Pancreas (tissue), 10 donors: ENCODE measurements around the gene PTPMT1. TPM values are rescaled to one million over a fixed set of nuclear protein-coding genes. Genes with fewer than 3 reads are reported as not detected.

Experiments used
- ATAC-seq, 4 donors: fragments of 200-7000 bp; cut with Tn5 transposase; one replicate each; pipeline versions ENCODE4 v1.8.0 to v1.9.1; 2020; ENCODE audit warnings: mild to moderate bottlenecking in 4 of 4, moderate library complexity in 4 of 4
- DNase-seq, 6 donors: peaks; one replicate each; pipeline ENCODE4 v3.0.0-alpha.2; 2020
- FAIRE-seq: peaks from 2 replicates; lab custom pipeline; 2012; peaks lifted over from hg19 to GRCh38; lab: Jason Lieb, UNC
- H3K27ac ChIP-seq, 4 donors: fragments of 200-600 bp; sonication (generic); 1 replicate in 3 of 4; 2 replicates in 1 of 4; pipeline versions ENCODE4 v1.5.0 to v1.8.0; 2020
- H3K27me3 ChIP-seq, 4 donors: fragments of 200-600 bp; one replicate each; pipeline ENCODE4 v1.8.0; 2021
- H3K36me3 ChIP-seq, 3 donors: fragments of 200-600 bp; sonication (generic) in 1 of 3; one replicate each; pipeline versions ENCODE4 v1.5.0 to v1.8.0; 2020 to 2021
- H3K4me1 ChIP-seq, 3 donors: fragments of 200-600 bp; one replicate each; pipeline ENCODE4 v1.8.0; 2021
- H3K4me3 ChIP-seq, 4 donors: fragments of 200-600 bp; sonication (generic) in 2 of 4; one replicate each; pipeline versions ENCODE4 v1.5.0 to v1.8.0; 2020 to 2021
- H3K9me3 ChIP-seq, 4 donors: fragments of 200-600 bp; one replicate each; pipeline ENCODE4 v1.8.0; 2021
- WGBS, 2 donors: extraction: QIAGEN DNeasy Blood & Tissue Kit; methylation state at CpG; one replicate each; pipeline ENCODE4 v1.1.7; 2013; 5-methylcytosine and 5-hydroxymethylcytosine counted together
- intact Hi-C, 3 donors: fragments of 100-400 bp; cut with DNase I; formaldehyde crosslinking; loops; one replicate each; pipeline versions ENCODE4 v1.11.1 to v1.14.2; 2022
- polyA plus RNA-seq, 2 donors: library from polyadenylated mRNA; stranded (reverse); fragments of 200-250 nt; gene quantifications; one replicate each; pipeline ENCODE4 v1.2.3, GENCODE V29; 2013
- total RNA-seq, 6 donors: library from RNA; stranded (reverse); fragmentation: NEBNext Ultra II Directional in 4 of 6; extraction: Animal tissue kit (Norgen Biotek cat#: 25700) in 4 of 6; gene quantifications; one replicate each; pipeline versions ENCODE4 v1.2.1 to v1.2.4, GENCODE V29; 2021 to 2023
- TF ChIP-seq, protein P1 (sequence below), 4 donors: fragments of 200-600 bp; sonication (generic) in 3 of 4; IDR thresholded peaks; one replicate each; pipeline versions ENCODE4 v1.5.0 to v1.8.0; 2021; ENCODE audit warnings: antibody characterized with exemption in 4 of 4
- donor health status: healthy with polysubstance abuse.
- donor health status: DM: no; HTN: no; CAD: no; lungs with moderate emphysema.
- donor health status: DM: no; HTN: no; CAD: no.
- donor health status: control.
- donor health status: control.
- donor health status: Bipolar disorder and iron deficiency.
- donor health status: DM: yes; HTN: yes; CAD: no.
- donor health status: DM: no; HTN: no; CAD: no.
- donor health status: DM: no; HTN: no; CAD: no.
- donor health status: DM: yes; HTN: yes; CAD: no.

PTPMT1 gene
- total and polyA plus RNA-seq, 8 donors, result 15.7 to 34.3 (median 21.4) TPM

DNA sequence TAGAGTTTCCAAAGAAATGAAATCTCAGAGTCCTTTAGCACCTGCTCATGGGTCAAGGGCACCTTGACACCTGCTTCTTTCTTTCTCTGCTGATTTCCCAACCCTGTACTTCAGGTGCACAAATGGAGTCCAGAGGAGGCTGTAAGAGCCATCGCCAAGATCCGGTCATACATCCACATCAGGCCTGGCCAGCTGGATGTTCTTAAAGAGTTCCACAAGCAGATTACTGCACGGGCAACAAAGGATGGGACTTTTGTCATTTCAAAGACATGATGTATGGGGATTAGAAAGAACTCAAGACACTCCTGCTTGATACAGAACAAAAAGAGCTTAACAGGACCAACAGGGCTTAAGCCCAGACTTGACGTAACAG is 5.9 kb downstream of the PTPMT1 start:
- H3K27ac ChIP-seq, result no peak overlapping the region

DNA sequence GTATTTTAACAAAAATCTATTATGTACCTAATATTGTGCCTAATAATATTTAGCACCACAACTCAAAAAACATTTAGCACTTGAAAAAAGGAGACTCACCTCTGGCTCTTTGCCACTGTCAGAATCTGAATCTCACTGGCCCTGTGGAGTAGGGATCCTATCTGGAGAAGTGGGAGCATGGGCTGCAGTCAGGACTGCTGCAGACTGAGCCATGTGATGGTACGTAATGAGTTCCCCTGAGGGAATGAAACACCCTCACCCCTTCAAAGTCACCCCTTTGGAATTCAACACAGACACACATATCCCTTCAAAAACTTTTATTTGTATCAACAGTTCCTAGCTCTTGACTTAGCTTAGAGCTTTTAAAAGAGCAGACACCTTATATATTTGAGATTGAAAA is 6.5 kb downstream of the PTPMT1 start:
- no peaks in the 10 kb centered on the region for H3K9me3 ChIP-seq
- DNase-seq (no peak), FAIRE-seq (no peak), ATAC-seq (no peak)
- H3K27me3 ChIP-seq, result no peaks in the 10 kb centered on the region
- H3K4me3 ChIP-seq, result no peak overlapping the region
- WGBS, 2 donors, result 88 to 89% methylated on average over 1 of the region's 1 CpG
- intact Hi-C loops, result no loop called here
- H3K27ac ChIP-seq, result no peak overlapping the region
- peaks cover 0 to 2% (median 0%) of the 10 kb centered on the region in 3 donors for H3K4me1 ChIP-seq
- TF ChIP-seq, protein P1, sequence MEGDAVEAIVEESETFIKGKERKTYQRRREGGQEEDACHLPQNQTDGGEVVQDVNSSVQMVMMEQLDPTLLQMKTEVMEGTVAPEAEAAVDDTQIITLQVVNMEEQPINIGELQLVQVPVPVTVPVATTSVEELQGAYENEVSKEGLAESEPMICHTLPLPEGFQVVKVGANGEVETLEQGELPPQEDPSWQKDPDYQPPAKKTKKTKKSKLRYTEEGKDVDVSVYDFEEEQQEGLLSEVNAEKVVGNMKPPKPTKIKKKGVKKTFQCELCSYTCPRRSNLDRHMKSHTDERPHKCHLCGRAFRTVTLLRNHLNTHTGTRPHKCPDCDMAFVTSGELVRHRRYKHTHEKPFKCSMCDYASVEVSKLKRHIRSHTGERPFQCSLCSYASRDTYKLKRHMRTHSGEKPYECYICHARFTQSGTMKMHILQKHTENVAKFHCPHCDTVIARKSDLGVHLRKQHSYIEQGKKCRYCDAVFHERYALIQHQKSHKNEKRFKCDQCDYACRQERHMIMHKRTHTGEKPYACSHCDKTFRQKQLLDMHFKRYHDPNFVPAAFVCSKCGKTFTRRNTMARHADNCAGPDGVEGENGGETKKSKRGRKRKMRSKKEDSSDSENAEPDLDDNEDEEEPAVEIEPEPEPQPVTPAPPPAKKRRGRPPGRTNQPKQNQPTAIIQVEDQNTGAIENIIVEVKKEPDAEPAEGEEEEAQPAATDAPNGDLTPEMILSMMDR (IDR thresholded peaks at IDR 0.05), result no peak
- peaks cover 0 to 27% (median 4%) of the 10 kb centered on the region in 3 donors for H3K36me3 ChIP-seq

More for the DNA sequence above, 5.9 kb downstream of the PTPMT1 start:
- intact Hi-C loops, result no loop called here
- TF ChIP-seq, protein P1 (IDR thresholded peaks at IDR 0.05), result no peak
- FAIRE-seq (no peak), ATAC-seq (no peak), DNase-seq (no peak)
- Histone ChIP-seq H3K27me3 (no peaks in the 10 kb centered on the region), H3K9me3 (no peaks in the 10 kb centered on the region), H3K36me3 (peaks cover 0 to 27% (median 4%) of the 10 kb centered on the region in 3 donors), H3K4me3 (no peak overlapping the region), H3K4me1 (peaks cover 0 to 7% (median 4%) of the 10 kb centered on the region in 3 donors)
- WGBS, 2 donors, result 83 to 86% methylated on average over 4 of the region's 4 CpGs

DNA sequence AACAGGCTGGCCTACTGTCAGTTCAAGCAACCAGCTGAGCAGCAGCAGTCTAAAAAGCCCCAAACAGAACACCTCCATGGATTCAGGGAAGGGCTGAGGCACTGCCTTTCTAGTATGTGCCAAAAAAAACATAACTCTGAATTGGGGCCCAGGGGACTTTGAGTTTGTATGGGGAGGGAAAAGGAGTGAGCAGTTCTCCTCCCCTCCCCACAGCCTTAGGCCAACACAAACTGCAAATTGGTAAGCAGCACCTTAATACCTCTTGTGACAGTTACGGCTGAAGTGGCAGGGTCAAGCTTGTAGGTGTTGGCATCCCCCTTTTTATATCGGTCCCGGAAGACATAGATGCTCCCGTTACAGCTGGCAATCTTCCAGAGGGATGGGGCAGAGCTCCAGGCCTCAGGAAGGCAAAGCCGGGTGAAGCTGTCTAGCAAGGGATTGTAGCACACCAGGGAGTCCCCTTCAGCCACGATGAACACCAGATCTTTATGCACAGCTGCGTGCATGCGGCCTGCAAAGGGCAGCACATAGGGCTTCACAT is 7.4 kb downstream of the PTPMT1 start:
- Histone ChIP-seq H3K36me3 (peaks cover 0 to 27% (median 4%) of the 10 kb centered on the region in 3 donors), H3K4me1 (peaks cover 0 to 5% (median 4%) of the 10 kb centered on the region in 3 donors), H3K27me3 (no peaks in the 10 kb centered on the region), H3K27ac (no peak overlapping the region), H3K4me3 (no peak overlapping the region), H3K9me3 (no peaks in the 10 kb centered on the region)
- DNase-seq (peak in 1 of 6 donors; percentile 36), ATAC-seq (no peak), FAIRE-seq (no peak)
- intact Hi-C loops, result no loop called here
- TF ChIP-seq, protein P1 (IDR thresholded peaks at IDR 0.05), result no peak
- WGBS, 2 donors, result 62 to 68% methylated on average over 8 of the region's 8 CpGs

DNA sequence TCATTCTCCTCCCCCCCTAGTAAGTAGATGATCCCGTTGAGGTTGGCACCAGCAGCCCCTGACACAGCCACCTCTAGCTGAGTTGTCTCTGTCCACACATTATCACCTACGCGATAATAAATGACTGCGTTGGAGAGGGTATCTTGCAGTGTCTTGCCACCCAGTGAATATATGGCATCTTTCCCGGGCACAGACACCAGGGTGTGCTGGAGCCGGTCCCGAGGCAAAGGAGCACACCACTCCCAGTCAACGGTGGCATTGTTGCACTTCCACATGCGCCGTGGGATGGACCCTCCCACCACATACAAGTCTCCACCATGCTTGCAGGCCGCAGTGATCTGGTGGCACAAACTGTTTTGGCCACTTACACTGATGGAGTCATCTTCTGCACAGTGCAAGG is 7.9 kb downstream of the PTPMT1 start:
- H3K9me3 ChIP-seq, result no peaks in the 10 kb centered on the region
- no peaks in the 10 kb centered on the region for H3K27me3 ChIP-seq
- no peak for FAIRE-seq
- TF ChIP-seq, protein P1 (IDR thresholded peaks at IDR 0.05), result no peak
- H3K4me3 ChIP-seq, result no peak overlapping the region
- peaks cover 0 to 10% (median 10%) of the 10 kb centered on the region in 3 donors for H3K4me1 ChIP-seq
- peaks cover 0 to 27% (median 4%) of the 10 kb centered on the region in 3 donors for H3K36me3 ChIP-seq
- intact Hi-C loops, result no loop called here
- no peak for ATAC-seq
- 83 to 86% methylated on average over 11 of the region's 11 CpGs for WGBS, 2 donors
- no peak overlapping the region for H3K27ac ChIP-seq
- peak in 1 of 6 donors; percentile 28 for DNase-seq

DNA sequence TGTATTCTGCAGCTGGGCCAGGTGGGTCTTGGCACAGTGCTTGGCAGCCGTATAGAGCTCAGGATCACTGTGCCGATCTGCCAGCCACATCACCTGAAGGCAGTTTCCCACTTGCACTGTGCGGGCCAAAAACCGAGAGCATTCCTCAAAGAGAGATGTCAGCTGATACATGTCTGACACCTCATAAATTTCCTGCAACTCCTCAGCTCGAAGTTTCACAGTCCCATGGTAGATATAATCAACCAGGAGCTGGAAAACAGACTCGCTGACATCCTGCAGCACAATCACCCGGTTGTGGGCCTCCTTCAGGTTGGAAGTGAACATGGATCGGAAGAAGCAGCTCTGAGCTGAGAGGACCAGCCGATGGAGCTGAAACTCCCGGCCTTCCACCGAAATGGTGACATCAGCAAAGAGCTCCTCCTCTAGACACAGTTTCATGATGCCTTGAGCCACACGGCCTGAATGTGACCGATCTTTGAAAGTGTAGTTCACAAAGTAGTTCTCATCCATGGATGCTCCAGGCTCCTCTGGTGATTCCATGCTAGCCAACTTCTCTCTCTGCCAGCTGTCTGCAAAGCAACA is 12.2 kb downstream of the PTPMT1 start:
- H3K27ac ChIP-seq, result no peak overlapping the region

More for the DNA sequence above, 12.2 kb downstream of the PTPMT1 start:
- DNase-seq (no peak), FAIRE-seq (no peak), ATAC-seq (no peak)
- H3K4me3 ChIP-seq, result peak overlapping the region in 1 of 4 donors; percentile 94
- WGBS, 2 donors, result 68 to 69% methylated on average over 13 of the region's 13 CpGs
- TF ChIP-seq, protein P1 (IDR thresholded peaks at IDR 0.05), result no peak
- H3K36me3 ChIP-seq, result peaks cover 2 to 25% (median 16%) of the 10 kb centered on the region in 3 donors
- H3K4me1 ChIP-seq, result peaks cover 0 to 15% (median 12%) of the 10 kb centered on the region in 3 donors
- H3K9me3 ChIP-seq, result no peaks in the 10 kb centered on the region
- H3K27me3 ChIP-seq, result no peaks in the 10 kb centered on the region
- intact Hi-C loops, result no loop called here
